Suppressor macrophage (primary cell): ENCODE data around the gene ZFAND3.

Experiments
- DNase-seq, 4 experiments: peaks; one replicate each; pipeline ENCODE4 v3.0.0-alpha.2; 2020 to 2022
- total RNA-seq, 17 experiments: gene quantifications; one replicate each; lab custom pipeline; 2026; ENCODE audit warnings: mixed read lengths in 6 of 17, inconsistent platforms in 3 of 17; lab: John Stamatoyannopoulos, UW

Gene ZFAND3
- 11.9 to 45.9 (median 25.9) reads per million in 17 experiments for total RNA-seq

GRCh38 chr6:37819177-37819801 is at the start of gene ZFAND3:
ZFAND3 (plus strand) TSS chr6:37819727; CDS start chr6:37819946, 219 bp downstream.
- DNase-seq: peak; percentile 98 to 99 (median 98)

GRCh38 chr6:37774028-37774680 is 45.4 kb upstream of the ZFAND3 start:
- DNase-seq: no peak

GRCh38 chr6:37776566-37776965 is 43.0 kb upstream of the ZFAND3 start:
- peak in 2 of 4 experiments; percentile 32 to 33 for DNase-seq

- DNase-seq: no peak
Observed at GRCh38 chr6:37777272-37777834, 42.2 kb upstream of the ZFAND3 start.

GRCh38 chr6:37779111-37779800 is 40.3 kb upstream of the ZFAND3 start:
- no peak for DNase-seq

- no peak for DNase-seq
Observed at GRCh38 chr6:37779902-37780628, 39.5 kb upstream of the ZFAND3 start.

- no peak for DNase-seq
Observed at GRCh38 chr6:37781788-37782187, 37.7 kb upstream of the ZFAND3 start.

GRCh38 chr6:37783025-37783855 is 36.3 kb upstream of the ZFAND3 start:
- peak in 1 of 4 experiments; percentile 11 for DNase-seq

- DNase-seq: peak in 3 of 4 experiments; percentile 9 to 47 (median 33)
Observed at GRCh38 chr6:37783856-37784584, 35.5 kb upstream of the ZFAND3 start.

GRCh38 chr6:37784585-37784967 is 35.0 kb upstream of the ZFAND3 start:
- no peak for DNase-seq

- no peak for DNase-seq
Observed at GRCh38 chr6:37785002-37785662, 34.4 kb upstream of the ZFAND3 start.

GRCh38 chr6:37785663-37786270 is 33.8 kb upstream of the ZFAND3 start:
- DNase-seq: peak in 2 of 4 experiments; percentile 14 to 36

GRCh38 chr6:37787216-37787615 is 32.3 kb upstream of the ZFAND3 start:
- DNase-seq: no peak

GRCh38 chr6:37788259-37788658 is 31.3 kb upstream of the ZFAND3 start:
- DNase-seq: no peak

GRCh38 chr6:37791156-37791919 is 28.2 kb upstream of the ZFAND3 start:
- DNase-seq: peak; percentile 91 to 96 (median 94)

- peak; percentile 29 to 56 (median 52) for DNase-seq
Observed at GRCh38 chr6:37792457-37793033, 27.0 kb upstream of the ZFAND3 start.

- DNase-seq: no peak
Observed at GRCh38 chr6:37793067-37793466, 26.5 kb upstream of the ZFAND3 start.

- DNase-seq: no peak
Observed at GRCh38 chr6:37794825-37795224, 24.7 kb upstream of the ZFAND3 start.
